Activated naive CD4-positive, alpha-beta T cell treated with anti-CD3 and anti-CD28 coated beads, Interleukin-2, amount 50 U/mL, for 24 hours (primary cell): ENCODE data around the gene BANK1.

Source experiments
- H3K27ac Mint-ChIP-seq: one replicate; pipeline ENCODE4 v1.8.0; 2021; ENCODE audit warnings: mild to moderate bottlenecking, mixed read lengths
- H3K27me3 Mint-ChIP-seq: one replicate; pipeline ENCODE4 v1.8.0; 2021; ENCODE audit warnings: mixed read lengths
- H3K36me3 Mint-ChIP-seq: one replicate; pipeline ENCODE4 v1.8.0; 2021; ENCODE audit warnings: mixed read lengths
- H3K4me1 Mint-ChIP-seq: one replicate; pipeline ENCODE4 v1.8.0; 2021; ENCODE audit warnings: mixed read lengths
- H3K4me3 Mint-ChIP-seq: one replicate; pipeline ENCODE4 v1.8.0; 2021; ENCODE audit warnings: mild to moderate bottlenecking, mixed read lengths
- H3K9me3 Mint-ChIP-seq: one replicate; pipeline ENCODE4 v1.8.0; 2021; ENCODE audit warnings: mixed read lengths

Gene BANK1

DNA sequence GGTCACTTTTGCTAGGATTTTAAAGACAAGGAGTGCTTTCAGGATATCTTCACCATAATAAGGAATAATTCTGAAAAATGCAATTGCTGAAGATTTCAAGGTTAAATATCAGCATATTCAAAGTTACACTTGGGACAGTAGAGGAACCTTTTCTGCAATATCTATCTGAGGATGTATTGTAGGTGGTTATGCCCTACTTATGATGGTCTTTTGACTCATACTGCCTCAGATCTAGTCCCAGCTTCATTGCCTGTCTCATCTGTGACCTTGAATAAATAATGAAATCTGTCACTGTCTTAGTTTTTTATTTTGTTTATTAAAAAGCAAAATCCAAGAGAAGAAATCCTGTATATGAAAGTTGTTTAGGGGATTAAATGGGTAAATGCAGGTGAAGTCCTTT, 2.9 kb downstream of the BANK1 start:
- H3K4me3 Mint-ChIP-seq = no peak overlapping the region
- H3K4me1 Mint-ChIP-seq = peaks cover 7% of the 10 kb centered on the region
- peaks cover 8% of the 10 kb centered on the region for H3K9me3 Mint-ChIP-seq
- H3K36me3 Mint-ChIP-seq = no peaks in the 10 kb centered on the region
- H3K27ac Mint-ChIP-seq = no peak overlapping the region
- H3K27me3 Mint-ChIP-seq = peaks cover 34% of the 10 kb centered on the region

DNA sequence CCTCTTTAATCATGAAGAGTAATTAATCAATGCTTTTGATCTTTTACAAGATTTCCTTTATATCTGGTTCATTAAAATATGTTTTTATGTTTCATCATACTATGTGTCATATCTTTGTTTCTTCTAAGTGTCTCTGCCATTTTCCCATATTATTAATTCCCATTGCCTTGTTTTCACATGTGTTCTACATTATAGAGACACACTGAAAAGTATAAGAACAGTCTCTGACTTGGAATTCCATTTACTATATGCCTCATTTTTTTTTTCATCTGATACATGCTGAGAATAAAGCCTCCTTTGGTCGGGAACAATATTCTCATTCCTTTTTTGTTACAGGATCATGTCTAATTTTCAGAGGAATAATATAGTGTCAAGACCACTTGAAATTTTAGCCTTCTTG, 4.3 kb downstream of the BANK1 start:
- Mint-ChIP-seq H3K27ac (no peak overlapping the region), H3K27me3 (peaks cover 33% of the 10 kb centered on the region), H3K9me3 (peaks cover 8% of the 10 kb centered on the region), H3K36me3 (no peaks in the 10 kb centered on the region), H3K4me3 (no peak overlapping the region), H3K4me1 (peaks cover 7% of the 10 kb centered on the region)

DNA sequence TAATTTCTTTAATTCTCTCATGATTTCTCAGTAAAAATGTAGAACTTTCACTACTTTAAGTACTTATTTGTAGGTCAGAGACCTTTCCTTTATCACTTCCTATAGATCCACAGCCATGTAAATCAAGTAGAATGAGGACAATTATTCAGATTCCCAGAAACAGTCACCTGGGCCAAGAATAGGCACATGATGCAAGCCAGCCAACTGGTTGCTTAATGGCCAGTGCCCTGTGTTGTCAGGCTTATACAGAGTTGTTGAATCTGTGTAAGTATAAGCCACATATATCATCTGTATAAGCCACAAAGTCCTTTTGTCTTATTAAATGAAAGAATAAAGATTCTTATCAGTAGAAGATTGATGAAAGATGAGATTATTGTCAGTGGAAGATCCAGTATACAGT, 5.2 kb downstream of the BANK1 start:
- Mint-ChIP-seq H3K27me3 (peaks cover 33% of the 10 kb centered on the region), H3K9me3 (peaks cover 8% of the 10 kb centered on the region), H3K36me3 (no peaks in the 10 kb centered on the region), H3K4me1 (no peaks in the 10 kb centered on the region), H3K4me3 (no peak overlapping the region), H3K27ac (no peak overlapping the region)

DNA sequence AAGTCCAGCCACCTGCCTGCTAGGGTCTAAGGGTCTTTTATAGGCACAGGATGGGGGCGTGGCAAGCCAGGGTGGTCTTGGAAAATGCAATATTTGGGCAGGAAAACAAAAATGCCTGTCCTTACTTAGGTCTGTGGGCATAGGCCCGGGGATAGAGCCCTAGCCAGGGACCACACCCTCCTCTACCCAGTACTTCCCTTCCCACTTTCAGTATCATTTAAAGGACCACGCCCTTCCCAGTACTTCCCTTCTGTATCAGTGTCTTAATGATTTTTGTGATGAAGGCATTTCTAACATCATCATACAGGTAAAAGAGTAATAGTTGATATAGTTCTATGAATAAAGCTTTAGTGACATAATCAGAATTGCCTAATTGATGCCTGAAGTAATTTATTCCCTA, 11.4 kb downstream of the BANK1 start:
- H3K4me1 Mint-ChIP-seq = no peaks in the 10 kb centered on the region
- no peak overlapping the region for H3K4me3 Mint-ChIP-seq
- H3K27me3 Mint-ChIP-seq = peaks cover 3% of the 10 kb centered on the region
- no peaks in the 10 kb centered on the region for H3K36me3 Mint-ChIP-seq
- no peak overlapping the region for H3K27ac Mint-ChIP-seq
- H3K9me3 Mint-ChIP-seq = peaks cover 4% of the 10 kb centered on the region

DNA sequence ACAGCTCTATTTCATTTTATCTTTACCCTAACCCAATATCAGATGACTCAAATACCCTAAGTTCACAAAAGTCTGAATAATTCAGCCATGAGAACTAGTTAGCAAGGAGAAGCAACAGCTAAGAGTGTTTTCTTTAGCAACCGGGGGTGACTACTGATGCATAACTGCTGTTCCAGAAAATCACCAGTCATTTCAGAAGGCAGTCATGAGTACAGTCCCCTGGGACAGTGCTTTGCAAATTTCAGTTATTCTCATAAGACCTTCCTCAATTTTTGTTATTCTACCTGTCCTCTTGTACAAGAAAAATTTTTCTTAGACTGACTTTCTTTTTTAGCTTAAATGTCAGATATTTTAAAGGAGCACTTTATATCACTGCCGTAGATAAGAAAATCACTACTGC, 16.4 kb downstream of the BANK1 start:
- H3K27ac Mint-ChIP-seq = no peak overlapping the region
- H3K4me1 Mint-ChIP-seq = no peaks in the 10 kb centered on the region
- H3K9me3 Mint-ChIP-seq = no peaks in the 10 kb centered on the region
- H3K27me3 Mint-ChIP-seq = peaks cover 4% of the 10 kb centered on the region
- no peaks in the 10 kb centered on the region for H3K36me3 Mint-ChIP-seq
- H3K4me3 Mint-ChIP-seq = no peak overlapping the region

DNA sequence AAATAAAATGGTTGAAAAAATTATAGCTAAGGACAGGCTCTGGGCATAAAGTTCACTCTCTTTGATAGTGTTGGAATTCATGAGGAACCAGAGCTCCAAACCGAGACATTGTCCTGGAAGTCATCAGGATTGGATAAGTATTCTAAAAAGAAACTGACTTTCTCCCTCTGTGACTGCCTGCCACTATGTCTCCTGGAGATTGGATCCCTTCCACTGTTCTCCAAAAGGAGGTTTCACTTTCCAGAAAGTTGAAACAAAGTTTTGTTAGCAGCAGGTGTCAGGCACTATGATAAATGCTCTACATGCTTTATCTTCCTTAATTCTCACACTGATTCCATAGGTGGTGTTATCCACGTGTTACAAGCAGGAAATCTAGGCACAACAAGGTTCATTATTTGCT, 16.8 kb downstream of the BANK1 start:
- H3K27ac Mint-ChIP-seq = no peak overlapping the region
- H3K27me3 Mint-ChIP-seq = peaks cover 3% of the 10 kb centered on the region
- H3K9me3 Mint-ChIP-seq = no peaks in the 10 kb centered on the region
- H3K36me3 Mint-ChIP-seq = no peaks in the 10 kb centered on the region
- no peaks in the 10 kb centered on the region for H3K4me1 Mint-ChIP-seq
- H3K4me3 Mint-ChIP-seq = no peak overlapping the region

DNA sequence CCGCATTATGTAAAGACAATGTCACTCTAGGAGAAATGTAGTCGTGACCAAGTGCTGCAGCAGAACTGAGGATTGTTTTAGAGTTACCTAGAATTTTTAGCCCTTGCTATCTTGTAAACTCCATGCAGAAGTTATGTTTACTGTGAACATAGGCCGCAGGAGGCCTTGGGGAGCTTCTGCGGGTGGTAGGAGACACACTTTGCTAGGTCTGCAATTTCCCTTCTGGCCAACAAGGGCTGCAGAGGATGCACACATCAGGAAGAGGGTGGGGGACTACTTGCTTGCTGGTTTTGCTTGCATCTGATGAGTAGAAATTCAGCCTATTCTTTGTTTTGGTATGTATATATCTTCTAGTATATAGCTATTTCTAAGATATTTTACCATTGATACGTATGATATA, 23.1 kb downstream of the BANK1 start:
- H3K36me3 Mint-ChIP-seq = no peaks in the 10 kb centered on the region
- H3K4me3 Mint-ChIP-seq = no peak overlapping the region
- H3K4me1 Mint-ChIP-seq = no peaks in the 10 kb centered on the region
- H3K27ac Mint-ChIP-seq = no peak overlapping the region
- peaks cover 2% of the 10 kb centered on the region for H3K27me3 Mint-ChIP-seq
- no peaks in the 10 kb centered on the region for H3K9me3 Mint-ChIP-seq

DNA sequence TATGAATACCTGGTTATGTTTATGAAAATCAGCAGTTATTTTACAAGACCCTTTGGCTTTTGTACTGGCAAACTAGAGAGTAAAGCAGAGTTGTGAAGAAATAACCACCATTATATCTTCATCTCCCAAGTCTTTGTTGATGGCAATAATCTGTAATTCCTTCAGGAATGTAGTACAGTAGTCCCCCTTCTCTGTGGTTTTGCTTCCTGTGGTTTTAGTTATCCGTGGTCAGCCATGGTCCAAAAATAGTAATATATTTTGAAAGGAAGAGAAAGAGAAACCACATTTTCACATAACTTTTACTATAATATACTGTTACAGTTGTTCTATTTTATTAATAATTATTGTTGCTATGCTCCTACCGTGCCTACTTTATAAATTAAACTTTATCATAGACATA, 27.8 kb downstream of the BANK1 start:
- no peaks in the 10 kb centered on the region for H3K36me3 Mint-ChIP-seq
- no peak overlapping the region for H3K4me3 Mint-ChIP-seq
- H3K27ac Mint-ChIP-seq = no peak overlapping the region
- H3K4me1 Mint-ChIP-seq = no peaks in the 10 kb centered on the region
- peaks cover 10% of the 10 kb centered on the region for H3K9me3 Mint-ChIP-seq
- peaks cover 6% of the 10 kb centered on the region for H3K27me3 Mint-ChIP-seq

DNA sequence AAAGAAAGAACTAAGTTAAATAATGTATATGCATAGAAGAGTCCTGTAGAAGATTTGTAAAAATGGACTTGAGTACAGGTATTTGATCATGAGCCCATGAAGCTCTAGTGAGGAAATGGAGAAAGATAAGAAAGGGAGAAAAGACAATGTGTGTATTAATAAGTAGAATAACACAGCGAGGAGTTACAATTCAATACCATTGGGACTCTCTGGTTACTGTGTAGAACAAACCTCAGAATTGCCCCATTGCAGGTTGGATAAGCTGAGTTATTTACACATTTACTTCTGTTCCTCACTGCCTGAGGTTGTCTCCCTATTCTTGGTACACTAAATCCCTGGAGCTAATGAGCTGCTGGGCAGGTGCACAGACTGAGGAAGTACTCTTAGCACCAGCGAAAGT, 33.3 kb downstream of the BANK1 start:
- H3K27ac Mint-ChIP-seq = no peak overlapping the region
- no peaks in the 10 kb centered on the region for H3K36me3 Mint-ChIP-seq
- peaks cover 10% of the 10 kb centered on the region for H3K9me3 Mint-ChIP-seq
- peaks cover 6% of the 10 kb centered on the region for H3K27me3 Mint-ChIP-seq
- no peaks in the 10 kb centered on the region for H3K4me1 Mint-ChIP-seq
- H3K4me3 Mint-ChIP-seq = no peak overlapping the region

DNA sequence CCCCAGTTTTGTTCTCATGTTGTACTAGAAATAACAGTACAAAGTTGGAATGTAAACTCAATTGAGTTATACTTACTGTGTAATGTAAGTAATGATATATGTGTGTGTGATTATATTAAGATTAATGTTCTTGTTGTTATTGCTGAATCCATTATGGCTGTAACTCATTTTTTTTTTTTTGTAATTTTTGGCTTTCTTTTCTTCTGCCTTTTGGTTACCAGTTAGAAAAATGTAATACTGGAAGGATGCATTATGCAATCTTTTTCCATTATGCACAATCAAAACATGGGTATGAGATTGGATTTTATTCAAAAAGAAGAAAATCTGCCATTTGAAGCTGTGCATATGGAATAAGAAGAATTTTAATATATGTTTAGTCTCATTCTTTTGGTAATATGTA, 34.0 kb downstream of the BANK1 start:
- H3K4me3 Mint-ChIP-seq = no peak overlapping the region
- no peak overlapping the region for H3K27ac Mint-ChIP-seq
- H3K36me3 Mint-ChIP-seq = no peaks in the 10 kb centered on the region
- H3K4me1 Mint-ChIP-seq = no peaks in the 10 kb centered on the region
- peaks cover 6% of the 10 kb centered on the region for H3K27me3 Mint-ChIP-seq
- H3K9me3 Mint-ChIP-seq = peaks cover 10% of the 10 kb centered on the region

DNA sequence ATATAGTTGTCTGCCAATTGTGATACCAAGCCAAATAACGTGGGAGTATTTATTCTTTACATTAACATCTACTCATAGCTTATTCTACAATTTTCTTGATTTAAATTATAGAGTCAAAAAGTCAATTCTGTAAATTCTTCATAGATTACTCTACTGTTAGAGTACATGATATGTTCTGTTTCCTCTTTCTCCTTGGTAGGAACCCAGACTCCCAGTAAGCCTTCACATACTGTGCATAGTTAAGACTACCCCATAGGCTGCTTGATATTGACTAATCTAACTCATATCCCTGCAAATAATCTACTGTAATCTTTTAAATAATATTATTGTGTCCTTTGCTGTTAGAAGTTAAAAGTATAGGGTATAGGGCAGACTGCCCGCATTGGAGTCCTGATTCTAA, 35.4 kb downstream of the BANK1 start:
- H3K27me3 Mint-ChIP-seq = peaks cover 6% of the 10 kb centered on the region
- no peak overlapping the region for H3K27ac Mint-ChIP-seq
- no peak overlapping the region for H3K4me3 Mint-ChIP-seq
- no peaks in the 10 kb centered on the region for H3K36me3 Mint-ChIP-seq
- H3K9me3 Mint-ChIP-seq = peaks cover 5% of the 10 kb centered on the region
- no peaks in the 10 kb centered on the region for H3K4me1 Mint-ChIP-seq

DNA sequence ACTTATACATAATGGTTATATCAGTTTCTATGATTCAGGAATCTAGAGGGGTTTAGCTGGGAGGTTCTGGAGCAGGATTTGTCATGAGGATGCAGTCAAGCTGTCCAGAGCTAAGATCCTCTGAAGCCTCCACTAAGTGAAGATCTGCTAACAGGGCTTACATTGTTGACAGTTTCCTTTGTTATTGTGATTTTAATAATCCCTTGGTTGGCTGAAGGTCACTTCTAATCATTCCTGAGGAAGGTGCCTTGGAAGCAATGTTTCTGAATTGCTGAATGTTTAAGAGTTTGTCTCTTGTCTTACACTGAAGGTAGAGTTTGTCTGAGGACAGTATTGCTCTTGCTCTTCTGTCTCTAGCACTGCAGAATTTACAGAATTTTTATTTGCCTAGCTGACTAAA, 41.3 kb downstream of the BANK1 start:
- H3K4me1 Mint-ChIP-seq = no peaks in the 10 kb centered on the region
- H3K4me3 Mint-ChIP-seq = no peak overlapping the region
- no peak overlapping the region for H3K27ac Mint-ChIP-seq
- no peaks in the 10 kb centered on the region for H3K9me3 Mint-ChIP-seq
- H3K36me3 Mint-ChIP-seq = no peaks in the 10 kb centered on the region
- peaks cover 5% of the 10 kb centered on the region for H3K27me3 Mint-ChIP-seq

DNA sequence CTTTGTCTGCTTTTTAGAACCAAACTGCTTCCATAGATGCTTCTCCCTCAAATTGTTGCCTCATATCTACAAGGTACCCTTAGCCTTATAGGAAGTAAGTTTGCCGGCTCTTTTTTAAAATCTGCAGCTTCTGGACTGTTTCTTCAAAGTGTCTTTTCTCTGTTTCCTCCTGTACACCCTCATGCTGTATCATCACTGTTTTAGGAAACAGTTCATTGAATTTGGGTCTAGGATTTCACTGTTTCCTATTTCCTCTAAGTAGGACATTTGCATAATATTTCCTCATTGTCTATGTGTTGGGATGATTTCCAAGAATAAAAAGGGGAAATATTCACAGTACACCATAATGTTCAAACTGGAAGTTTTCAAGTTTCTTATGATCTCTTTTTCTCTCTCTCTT, 43.0 kb downstream of the BANK1 start:
- H3K9me3 Mint-ChIP-seq = no peaks in the 10 kb centered on the region
- H3K27me3 Mint-ChIP-seq = peaks cover 6% of the 10 kb centered on the region
- H3K4me1 Mint-ChIP-seq = no peaks in the 10 kb centered on the region
- H3K4me3 Mint-ChIP-seq = no peak overlapping the region
- H3K27ac Mint-ChIP-seq = no peak overlapping the region
- no peaks in the 10 kb centered on the region for H3K36me3 Mint-ChIP-seq

DNA sequence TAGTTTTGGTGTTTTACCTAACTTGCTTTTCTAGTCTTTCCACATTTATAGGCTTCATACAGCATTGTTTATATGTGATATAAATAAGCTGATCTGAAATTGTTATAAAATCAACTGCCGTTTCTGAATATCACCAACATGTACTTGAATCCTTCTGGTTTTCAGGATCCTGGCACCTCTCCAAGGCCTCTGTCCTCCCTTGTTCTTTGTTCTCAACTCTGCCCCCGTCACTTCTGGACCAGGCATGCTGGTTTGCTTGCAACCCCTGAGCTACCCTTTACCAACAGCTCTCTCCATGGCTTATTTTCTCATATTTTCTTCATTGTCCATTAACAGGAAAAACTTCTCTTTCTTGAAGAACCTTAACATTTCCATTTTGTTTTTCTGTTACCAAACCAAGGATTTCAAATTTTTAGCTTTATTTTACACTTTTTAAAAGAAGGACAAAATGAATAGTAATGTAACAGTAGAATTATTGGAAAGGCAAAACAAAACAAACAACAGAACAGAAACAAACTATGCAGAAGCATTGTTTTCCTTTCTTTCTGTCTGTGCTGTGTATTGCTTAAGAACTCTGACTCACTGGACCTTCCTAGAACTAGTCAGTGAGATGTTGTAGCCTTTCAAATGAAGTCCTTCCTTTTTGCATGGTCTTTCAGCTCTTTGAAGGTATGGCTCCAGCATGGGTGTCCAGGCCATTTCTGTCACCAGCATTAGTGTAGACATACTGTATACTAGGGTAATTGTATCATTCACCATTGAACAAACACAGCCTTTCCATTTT, 44.8 kb downstream of the BANK1 start:
- no peak overlapping the region for H3K4me3 Mint-ChIP-seq
- no peaks in the 10 kb centered on the region for H3K4me1 Mint-ChIP-seq
- H3K36me3 Mint-ChIP-seq = no peaks in the 10 kb centered on the region
- no peaks in the 10 kb centered on the region for H3K9me3 Mint-ChIP-seq
- no peak overlapping the region for H3K27ac Mint-ChIP-seq
- peaks cover 8% of the 10 kb centered on the region for H3K27me3 Mint-ChIP-seq

DNA sequence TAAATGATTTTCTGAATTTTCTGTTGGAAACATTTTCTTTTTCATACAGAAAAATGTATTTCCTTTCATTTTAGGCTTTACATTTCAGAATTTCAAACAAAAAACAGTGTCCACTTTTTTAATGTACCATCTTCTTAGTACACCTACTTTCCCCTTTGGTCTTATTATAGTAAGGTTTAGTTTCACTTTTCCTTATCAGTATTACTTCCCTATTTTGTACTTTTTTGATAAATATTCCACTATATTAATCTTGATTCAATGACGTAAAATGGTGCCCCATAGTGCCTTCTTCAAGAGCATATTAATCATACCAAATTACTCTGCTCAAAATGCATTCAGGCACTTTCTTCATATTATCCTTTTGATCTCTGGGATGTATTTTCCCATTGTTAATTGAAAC, 52.5 kb downstream of the BANK1 start:
- Mint-ChIP-seq H3K4me1 (no peaks in the 10 kb centered on the region), H3K27me3 (peaks cover 4% of the 10 kb centered on the region), H3K4me3 (no peak overlapping the region), H3K36me3 (no peaks in the 10 kb centered on the region), H3K9me3 (no peaks in the 10 kb centered on the region), H3K27ac (no peak overlapping the region)

DNA sequence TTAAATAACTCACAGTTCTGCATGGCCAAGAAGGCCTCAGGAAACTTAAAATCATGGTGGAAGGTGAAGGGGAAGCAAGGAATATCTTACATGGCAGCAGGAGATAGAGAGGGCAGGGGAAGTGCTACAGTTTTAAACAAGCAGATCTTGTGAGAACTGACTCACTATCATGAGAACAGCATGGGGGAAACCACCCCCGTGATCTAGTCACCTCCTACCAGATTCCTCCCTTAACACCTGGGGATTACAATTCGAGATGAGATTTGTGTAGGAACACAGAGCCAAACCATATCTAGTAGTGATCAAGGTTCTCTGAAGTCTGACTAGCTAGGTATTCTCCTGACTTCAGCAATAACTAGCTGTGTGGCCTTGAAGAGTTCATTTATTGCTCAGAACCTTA, 56.0 kb downstream of the BANK1 start:
- Mint-ChIP-seq H3K4me3 (no peak overlapping the region), H3K27ac (no peak overlapping the region), H3K9me3 (no peaks in the 10 kb centered on the region)

DNA sequence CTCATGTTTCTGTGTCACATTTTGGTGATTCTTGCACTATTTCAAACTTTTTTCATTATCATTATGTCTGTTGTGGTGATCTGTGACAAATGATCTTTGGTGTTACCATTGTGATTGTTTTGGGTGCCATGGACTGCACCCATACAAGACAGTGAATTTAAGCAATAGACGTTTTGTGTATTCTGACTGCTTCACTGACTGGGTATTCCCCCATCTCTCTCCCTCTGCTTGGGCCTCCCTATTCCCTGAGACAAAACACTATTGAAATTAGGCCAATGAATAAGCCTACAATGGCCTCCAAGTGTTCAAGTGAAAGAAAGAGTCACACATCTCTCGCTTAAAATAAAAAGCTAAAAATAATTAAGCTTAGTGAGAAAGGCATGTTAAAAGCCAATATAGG, 60.2 kb downstream of the BANK1 start:
- Mint-ChIP-seq H3K4me3 (no peak overlapping the region), H3K36me3 (no peaks in the 10 kb centered on the region), H3K9me3 (no peaks in the 10 kb centered on the region), H3K27me3 (no peaks in the 10 kb centered on the region), H3K4me1 (no peaks in the 10 kb centered on the region), H3K27ac (no peak overlapping the region)

More for the DNA sequence above, 56.0 kb downstream of the BANK1 start:
- no peaks in the 10 kb centered on the region for H3K36me3 Mint-ChIP-seq
- H3K4me1 Mint-ChIP-seq = no peaks in the 10 kb centered on the region
- no peaks in the 10 kb centered on the region for H3K27me3 Mint-ChIP-seq
